Measurements from ENCODE around the gene HEPACAM. TPM values are rescaled to one million over a fixed set of nuclear protein-coding genes. Genes with fewer than 3 reads are reported as not detected.

Gene HEPACAM
- total and polyA plus RNA-seq, 7 experiments from 2014 or later, result not detected

DNA sequence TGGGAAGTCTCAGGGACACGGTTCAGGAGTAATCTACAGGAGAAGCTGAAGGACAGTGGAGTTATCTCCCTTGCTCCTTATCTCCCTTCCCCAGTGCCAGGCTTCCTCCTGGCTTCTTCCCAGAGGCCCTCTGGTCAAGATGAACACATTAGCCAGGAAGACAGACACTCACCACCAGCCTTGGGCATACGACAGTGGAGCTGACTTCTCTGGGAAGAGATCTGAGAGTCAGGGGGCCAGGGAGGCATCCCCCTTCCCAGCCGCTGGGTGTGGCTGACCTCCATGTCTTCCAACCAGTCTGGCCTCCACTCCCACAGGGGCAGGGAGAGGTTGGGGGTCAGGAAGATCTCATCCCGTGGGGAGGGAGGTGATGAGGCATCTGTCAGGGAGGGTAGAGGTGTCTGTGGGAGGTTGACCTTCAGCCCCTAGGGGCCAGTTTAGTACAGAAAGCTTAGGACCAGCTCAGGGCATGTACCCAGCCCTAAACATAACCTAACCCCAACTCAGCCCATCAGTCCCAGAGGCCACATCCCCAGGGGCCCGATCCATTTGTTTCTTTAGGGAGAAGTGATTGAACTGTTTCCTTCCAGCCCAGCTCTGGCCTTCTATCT lies 50.9 kb downstream of the HEPACAM start:
- POLR2A ChIA-PET, result interaction anchor here (1.2 kb wide), 1 partner anchor 69 kb away, joined by 3 read pairs; the partner anchor contains the start of gene CCDC15
- H3K9me3 ChIP-seq (ENCODE audit: control insufficient read depth in 2 of 3, low read length in 3 of 3), result no peaks in the 10 kb centered on the region
- no peak for DNase-seq

DNA sequence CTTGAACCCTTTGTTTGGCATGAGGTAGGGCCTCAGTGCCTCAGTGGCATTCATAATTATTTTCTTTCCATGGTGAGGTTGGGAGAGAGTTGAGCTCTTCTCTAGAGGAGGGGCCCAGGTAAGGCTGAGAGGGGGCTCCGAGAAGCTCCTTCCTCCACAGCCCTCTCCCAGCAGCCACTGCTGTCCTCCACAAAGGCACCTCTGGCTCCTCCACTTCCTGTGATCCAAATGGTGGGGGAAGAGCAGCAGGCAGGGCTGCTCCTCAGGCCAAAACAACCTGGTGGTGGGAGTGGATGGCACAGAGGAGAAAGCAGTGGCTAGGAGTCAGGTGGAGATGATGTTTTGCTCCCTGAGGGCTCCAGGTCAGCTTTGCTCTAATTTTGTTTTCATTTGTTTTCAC lies 51.5 kb downstream of the HEPACAM start:
- peaks cover 0 to 16% (median 10%) of the 10 kb centered on the region in 5 donors for H3K27me3 Mint-ChIP-seq
- Histone ChIP-seq H3K4me1 (ENCODE audit: control insufficient read depth in 2 of 2, insufficient read depth in 2 of 2, low read length in 2 of 2) (no peaks in the 10 kb centered on the region), H3K27ac (ENCODE audit: low read depth, low read length) (no peak overlapping the region), H3K27me3 (ENCODE audit: control insufficient read depth in 2 of 2, insufficient read depth in 2 of 2, low read length in 2 of 2) (no peaks in the 10 kb centered on the region), H3K9me3 (ENCODE audit: control insufficient read depth in 2 of 3, low read length in 3 of 3) (no peaks in the 10 kb centered on the region), H3K36me3 (ENCODE audit: control insufficient read depth in 2 of 3, insufficient read depth in 3 of 3, low read length in 3 of 3) (no peaks in the 10 kb centered on the region), H3K4me3 (ENCODE audit: low read length) (no peak overlapping the region)
- no peak overlapping the region for H3K4me3 Mint-ChIP-seq
- POLR2A ChIA-PET, result interaction anchor here (1.2 kb wide), 1 partner anchor 69 kb away, joined by 3 read pairs; the partner anchor contains the start of gene CCDC15
- peaks cover 0 to 2% (median 0%) of the 10 kb centered on the region in 11 donors for H3K9me3 Mint-ChIP-seq
- intact Hi-C loops (cut with micrococcal nuclease), result no loop called here
- peaks cover 0 to 5% (median 0%) of the 10 kb centered on the region in 5 donors for H3K36me3 Mint-ChIP-seq
- peak overlapping the region in 1 of 9 donors; percentile 21 for H3K27ac Mint-ChIP-seq
- DNase-seq, result no peak
- CTCF ChIA-PET, result no interaction called here
- H3K4me1 Mint-ChIP-seq, result peaks cover 0 to 8% (median 4%) of the 10 kb centered on the region in 7 donors
- ATAC-seq, result no peak

More for the DNA sequence above, 50.9 kb downstream of the HEPACAM start:
- Mint-ChIP-seq H3K4me1 (peaks cover 0 to 6% (median 2%) of the 10 kb centered on the region in 7 donors), H3K4me3 (no peak overlapping the region), H3K27ac (no peak overlapping the region), H3K9me3 (peaks cover 0 to 2% (median 0%) of the 10 kb centered on the region in 11 donors), H3K36me3 (peaks cover 0 to 5% (median 0%) of the 10 kb centered on the region in 5 donors), H3K27me3 (peaks cover 0 to 16% (median 11%) of the 10 kb centered on the region in 5 donors)
- ATAC-seq, result no peak
- Histone ChIP-seq H3K27ac (ENCODE audit: low read depth, low read length) (no peak overlapping the region), H3K36me3 (ENCODE audit: control insufficient read depth in 2 of 3, insufficient read depth in 3 of 3, low read length in 3 of 3) (no peaks in the 10 kb centered on the region), H3K4me1 (ENCODE audit: control insufficient read depth in 2 of 2, insufficient read depth in 2 of 2, low read length in 2 of 2) (no peaks in the 10 kb centered on the region), H3K4me3 (ENCODE audit: low read length) (no peak overlapping the region), H3K27me3 (ENCODE audit: control insufficient read depth in 2 of 2, insufficient read depth in 2 of 2, low read length in 2 of 2) (no peaks in the 10 kb centered on the region)
- intact Hi-C loops (cut with micrococcal nuclease), result no loop called here
- CTCF ChIA-PET, result no interaction called here

DNA sequence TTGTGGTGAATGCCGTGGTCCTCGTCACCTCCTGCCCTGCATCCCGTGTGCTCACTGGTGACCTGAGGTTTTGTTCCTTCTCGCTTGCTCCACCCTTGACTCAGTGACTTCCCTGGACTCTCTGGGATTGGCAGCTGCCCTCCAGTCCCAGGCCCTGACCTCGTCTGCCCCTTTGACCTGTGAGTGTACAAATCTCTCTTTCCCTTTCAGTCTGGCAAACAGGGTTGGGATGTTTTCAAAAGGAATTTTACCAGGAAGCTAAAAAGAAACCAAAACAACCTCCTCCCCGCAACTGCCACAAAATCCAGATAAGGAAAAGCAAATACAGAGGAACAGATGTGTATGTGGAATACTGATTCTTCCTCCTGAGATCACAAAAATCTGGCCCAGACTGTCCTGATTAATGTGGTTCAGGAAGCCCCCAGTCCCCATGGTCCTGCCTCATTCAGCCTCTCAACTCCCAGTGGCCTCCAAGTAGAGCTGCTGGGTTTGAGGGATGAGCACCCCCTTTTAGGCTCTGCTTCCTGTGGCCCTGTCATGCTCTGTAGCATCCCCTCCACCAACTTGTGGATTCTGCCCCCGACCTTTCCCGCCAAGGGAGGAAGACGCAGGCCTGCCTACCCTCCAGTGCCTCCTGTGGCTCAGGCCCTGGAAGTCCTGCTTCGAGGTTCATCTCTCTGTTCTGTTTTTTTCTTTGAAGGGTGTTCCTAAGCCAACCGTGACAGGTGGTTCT lies 53.3 kb downstream of the HEPACAM start:
- ChIA-PET POLR2A (interaction anchor here (0.8 kb wide), 1 partner anchor 37 kb away, joined by 3 read pairs; the partner anchor contains the start of gene HEPN1), CTCF (interaction anchor here (0.5 to 1.5 kb wide), 2 partner anchors 8 to 12 kb away, joined by 3 read pairs; no protein-coding TSS in a partner anchor)
- no peaks in the 10 kb centered on the region for H3K27me3 ChIP-seq (ENCODE audit: control insufficient read depth in 2 of 2, insufficient read depth in 2 of 2, low read length in 2 of 2)
- peaks cover 7 to 20% (median 15%) of the 10 kb centered on the region in 7 donors for H3K4me1 Mint-ChIP-seq
- DNase-seq (no peak), ATAC-seq (no peak)
- H3K4me1 ChIP-seq (ENCODE audit: control insufficient read depth in 2 of 2, insufficient read depth in 2 of 2, low read length in 2 of 2), result peaks cover 0 to under 1% of the 10 kb centered on the region in 2 donors
- intact Hi-C loops (cut with micrococcal nuclease), result no loop called here
- peaks cover 0 to 5% (median 0%) of the 10 kb centered on the region in 5 donors for H3K36me3 Mint-ChIP-seq
- H3K9me3 ChIP-seq (ENCODE audit: control insufficient read depth in 2 of 3, low read length in 3 of 3), result no peaks in the 10 kb centered on the region
- H3K36me3 ChIP-seq (ENCODE audit: control insufficient read depth in 2 of 3, insufficient read depth in 3 of 3, low read length in 3 of 3), result no peaks in the 10 kb centered on the region
- H3K4me3 ChIP-seq (ENCODE audit: low read length), result no peak overlapping the region
- H3K27me3 Mint-ChIP-seq, result peaks cover 0 to 12% (median 4%) of the 10 kb centered on the region in 5 donors
- H3K4me3 Mint-ChIP-seq, result no peak overlapping the region
- H3K9me3 Mint-ChIP-seq, result peaks cover 0 to 2% (median 0%) of the 10 kb centered on the region in 11 donors
- peak overlapping the region in 3 of 9 donors; percentile 47 to 65 (median 61) for H3K27ac Mint-ChIP-seq
- no peak overlapping the region for H3K27ac ChIP-seq (ENCODE audit: low read depth, low read length)

DNA sequence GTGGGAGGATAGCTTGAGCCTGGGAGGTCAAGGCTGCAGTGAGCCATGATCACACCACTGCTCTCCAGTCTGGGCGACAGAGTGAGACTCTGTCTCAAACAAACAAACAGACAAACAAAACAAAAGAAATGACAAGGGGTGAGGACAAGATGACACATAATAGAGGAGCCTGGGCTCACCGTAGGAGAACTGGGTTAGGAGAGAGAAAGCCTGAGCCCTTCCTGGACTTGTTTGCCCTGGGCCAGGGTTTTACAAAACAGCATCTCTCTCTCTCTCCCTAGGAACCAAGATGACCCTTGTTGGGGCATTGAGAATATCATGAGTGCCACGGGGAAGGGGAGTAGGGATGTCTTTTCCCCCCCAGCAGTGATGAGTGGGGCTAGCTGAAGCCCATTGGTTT lies 54.9 kb downstream of the HEPACAM start:
- CTCF ChIA-PET, result interaction anchor here (1.5 kb wide), 1 partner anchor 9 kb away, joined by 3 read pairs; no protein-coding TSS in a partner anchor
- peaks cover 0 to 5% (median 0%) of the 10 kb centered on the region in 5 donors for H3K27me3 Mint-ChIP-seq
- no peaks in the 10 kb centered on the region for H3K9me3 ChIP-seq (ENCODE audit: control insufficient read depth in 2 of 3, low read length in 3 of 3)
- peaks cover 0 to 5% (median 0%) of the 10 kb centered on the region in 5 donors for H3K36me3 Mint-ChIP-seq
- no peak overlapping the region for H3K4me3 Mint-ChIP-seq
- H3K4me1 Mint-ChIP-seq, result peaks cover 11 to 29% (median 23%) of the 10 kb centered on the region in 7 donors
- no peaks in the 10 kb centered on the region for H3K27me3 ChIP-seq (ENCODE audit: control insufficient read depth in 2 of 2, insufficient read depth in 2 of 2, low read length in 2 of 2)
- H3K27ac ChIP-seq (ENCODE audit: low read depth, low read length), result no peak overlapping the region
- DNase-seq (no peak), ATAC-seq (no peak)
- H3K4me1 ChIP-seq (ENCODE audit: control insufficient read depth in 2 of 2, insufficient read depth in 2 of 2, low read length in 2 of 2), result peaks cover 2 to 9% of the 10 kb centered on the region in 2 donors
- no peaks in the 10 kb centered on the region for H3K36me3 ChIP-seq (ENCODE audit: control insufficient read depth in 2 of 3, insufficient read depth in 3 of 3, low read length in 3 of 3)
- POLR2A ChIA-PET, result interaction anchor here (1.2 kb wide), 1 partner anchor 49 kb away, joined by 3 read pairs; no protein-coding TSS in a partner anchor
- H3K27ac Mint-ChIP-seq, result peak overlapping the region in 2 of 9 donors; percentile 26 to 55
- H3K9me3 Mint-ChIP-seq, result no peaks in the 10 kb centered on the region
- no peak overlapping the region for H3K4me3 ChIP-seq (ENCODE audit: low read length)
- intact Hi-C loops (cut with micrococcal nuclease), result no loop called here

DNA sequence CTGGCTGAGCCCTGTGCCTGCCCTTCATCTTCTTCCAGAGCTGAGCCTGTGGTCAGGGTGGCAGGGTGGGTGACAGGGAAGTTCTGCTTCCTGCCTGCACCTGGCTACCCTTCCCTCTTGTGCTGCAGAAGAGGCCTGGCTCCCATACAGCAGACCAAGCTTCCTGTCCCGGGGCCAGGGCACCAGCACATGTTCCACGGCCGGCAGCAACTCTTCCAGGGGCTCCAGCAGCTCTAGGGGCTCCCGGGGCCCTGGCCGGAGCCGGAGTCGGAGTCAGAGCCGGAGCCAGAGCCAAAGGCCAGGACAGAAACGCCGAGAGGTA lies 55.6 kb downstream of the HEPACAM start:
- Histone ChIP-seq H3K9me3 (ENCODE audit: control insufficient read depth in 2 of 3, low read length in 3 of 3) (no peaks in the 10 kb centered on the region), H3K4me1 (ENCODE audit: control insufficient read depth in 2 of 2, insufficient read depth in 2 of 2, low read length in 2 of 2) (peaks cover 7 to 9% of the 10 kb centered on the region in 2 donors), H3K27ac (ENCODE audit: low read depth, low read length) (no peak overlapping the region), H3K27me3 (ENCODE audit: control insufficient read depth in 2 of 2, insufficient read depth in 2 of 2, low read length in 2 of 2) (peaks cover 0 to 3% of the 10 kb centered on the region in 2 donors), H3K4me3 (ENCODE audit: low read length) (no peak overlapping the region), H3K36me3 (ENCODE audit: control insufficient read depth in 2 of 3, insufficient read depth in 3 of 3, low read length in 3 of 3) (no peaks in the 10 kb centered on the region)
- H3K4me3 Mint-ChIP-seq, result peak overlapping the region in 1 of 10 donors; percentile 34
- no peak for ATAC-seq
- no peak for DNase-seq
- H3K4me1 Mint-ChIP-seq, result peaks cover 11 to 34% (median 25%) of the 10 kb centered on the region in 7 donors
- intact Hi-C loops (cut with micrococcal nuclease), result no loop called here
- POLR2A ChIA-PET, result no interaction called here
- peak overlapping the region in 1 of 9 donors; percentile 65 for H3K27ac Mint-ChIP-seq
- H3K27me3 Mint-ChIP-seq, result peaks cover 0 to 10% (median 4%) of the 10 kb centered on the region in 5 donors
- H3K9me3 Mint-ChIP-seq, result no peaks in the 10 kb centered on the region
- peaks cover 0 to 5% (median 0%) of the 10 kb centered on the region in 5 donors for H3K36me3 Mint-ChIP-seq
- CTCF ChIA-PET, result interaction anchor here (0.5 kb wide), 1 partner anchor 1487 kb away, joined by 3 read pairs; no protein-coding TSS in a partner anchor

DNA sequence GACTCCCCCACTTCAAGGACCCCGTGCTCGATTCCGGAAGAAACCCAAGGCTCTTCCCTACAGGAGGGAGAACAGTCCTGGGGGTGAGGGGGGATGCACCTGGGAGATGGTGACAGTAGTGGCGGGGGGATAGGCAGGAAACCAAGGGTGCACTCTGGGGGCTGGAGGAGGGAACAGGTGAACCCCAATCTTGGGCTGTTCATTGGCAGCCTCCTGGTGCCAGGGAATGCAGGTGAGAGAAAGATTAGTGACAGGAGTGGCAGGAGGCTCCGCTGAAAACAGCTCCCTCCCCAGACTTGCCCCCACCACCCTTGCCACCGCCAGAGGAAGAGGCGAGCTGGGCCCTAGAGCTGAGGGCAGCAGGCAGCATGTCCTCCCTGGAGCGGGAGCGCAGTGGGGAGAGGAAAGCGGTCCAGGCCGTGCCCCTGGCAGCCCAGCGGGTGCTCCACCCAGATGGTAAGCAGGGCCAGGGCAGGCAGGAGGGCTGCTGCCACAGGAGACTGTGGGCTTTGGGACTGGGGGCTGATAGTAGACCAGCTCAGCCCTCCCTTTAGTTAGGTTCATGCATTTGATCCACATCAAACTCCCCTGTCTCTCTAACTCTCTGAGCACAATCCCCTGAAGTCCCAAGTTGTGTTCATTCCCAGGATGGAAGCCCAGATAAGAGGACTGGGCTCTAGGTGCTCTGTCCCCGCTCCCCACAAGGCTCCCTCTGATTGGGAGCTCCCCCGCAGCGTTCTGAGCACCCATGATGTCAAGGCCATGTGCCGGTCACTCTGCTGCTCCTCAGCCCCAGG lies 56.2 kb downstream of the HEPACAM start:
- Histone ChIP-seq H3K9me3 (ENCODE audit: control insufficient read depth in 2 of 3, low read length in 3 of 3) (no peaks in the 10 kb centered on the region), H3K27ac (ENCODE audit: low read depth, low read length) (no peak overlapping the region), H3K36me3 (ENCODE audit: control insufficient read depth in 2 of 3, insufficient read depth in 3 of 3, low read length in 3 of 3) (no peaks in the 10 kb centered on the region), H3K4me1 (ENCODE audit: control insufficient read depth in 2 of 2, insufficient read depth in 2 of 2, low read length in 2 of 2) (peaks cover 7 to 9% of the 10 kb centered on the region in 2 donors), H3K27me3 (ENCODE audit: control insufficient read depth in 2 of 2, insufficient read depth in 2 of 2, low read length in 2 of 2) (peaks cover 0 to 3% of the 10 kb centered on the region in 2 donors), H3K4me3 (ENCODE audit: low read length) (no peak overlapping the region)
- CTCF ChIA-PET, result interaction anchor here (0.5 to 0.6 kb wide), 2 partner anchors 1091 to 1488 kb away, joined by 3 read pairs; no protein-coding TSS in a partner anchor
- Mint-ChIP-seq H3K27me3 (peaks cover 0 to 16% (median 4%) of the 10 kb centered on the region in 5 donors), H3K9me3 (no peaks in the 10 kb centered on the region), H3K4me3 (no peak overlapping the region), H3K36me3 (peaks cover 0 to 5% (median 0%) of the 10 kb centered on the region in 5 donors), H3K4me1 (peaks cover 11 to 34% (median 25%) of the 10 kb centered on the region in 7 donors), H3K27ac (peak overlapping the region in 2 of 9 donors; percentile 43 to 65)
- ATAC-seq, result no peak
- no peak for DNase-seq
- intact Hi-C loops (cut with micrococcal nuclease), result loop anchor here (5.0 kb wide), 4 partner anchors 43 to 1137 kb away; partner anchors contain the start of genes HYLS1 (in 1 of the 2) and ZNF202 (in 1 of the 2)
- POLR2A ChIA-PET, result no interaction called here

Measured in naive thymus-derived CD4-positive, alpha-beta T cell (primary cell).